Keratinocyte (primary cell): ENCODE data around the gene MSANTD1.

Experiments
- CTCF ChIP-seq, 3 experiments: IDR thresholded peaks in 1 of 3; conservative IDR thresholded peaks in 1 of 3; optimal IDR thresholded peaks in 1 of 3; 2 replicates in 2 of 3; 3 replicates in 1 of 3; pipeline versions ENCODE3 to v1.5.1; 2011; ENCODE audit warnings: low read length in 3 of 3, mild to moderate bottlenecking in 3 of 3, moderate library complexity in 2 of 3, control low read depth in 1 of 3, inconsistent platforms in 1 of 3; ENCODE audit not compliant: insufficient read depth in 2 of 3; ENCODE audit errors: extremely low read depth in 1 of 3
- EZH2 ChIP-seq: IDR thresholded peaks from one replicate; pipeline ENCODE4 v1.6.1; 2012; ENCODE audit warnings: inconsistent platforms, mild to moderate bottlenecking, low read length, moderate library complexity

- TF ChIP-seq CTCF (optimal IDR thresholded peaks at IDR 0.05 in 1 of 3, IDR thresholded peaks at IDR 0.05 in 1 of 3, conservative IDR thresholded peaks at IDR 0.05 in 1 of 3; ENCODE audit: extremely low read depth in 1 of 3, insufficient read depth in 2 of 3, low read length in 3 of 3) (no peak), EZH2 (no peak)
Measured at GRCh38 chr4:3269991-3270611, 21.1 kb downstream of the MSANTD1 start.
